GM19035 (cell line): ENCODE results near the gene ASPRV1.

Source experiments
- ATAC-seq: cut with Tn5 transposase; IDR thresholded peaks from one replicate; pipeline ENCODE4 v1.9.1; 2021; ENCODE audit not compliant: unreplicated experiment

The ASPRV1 gene

DNA sequence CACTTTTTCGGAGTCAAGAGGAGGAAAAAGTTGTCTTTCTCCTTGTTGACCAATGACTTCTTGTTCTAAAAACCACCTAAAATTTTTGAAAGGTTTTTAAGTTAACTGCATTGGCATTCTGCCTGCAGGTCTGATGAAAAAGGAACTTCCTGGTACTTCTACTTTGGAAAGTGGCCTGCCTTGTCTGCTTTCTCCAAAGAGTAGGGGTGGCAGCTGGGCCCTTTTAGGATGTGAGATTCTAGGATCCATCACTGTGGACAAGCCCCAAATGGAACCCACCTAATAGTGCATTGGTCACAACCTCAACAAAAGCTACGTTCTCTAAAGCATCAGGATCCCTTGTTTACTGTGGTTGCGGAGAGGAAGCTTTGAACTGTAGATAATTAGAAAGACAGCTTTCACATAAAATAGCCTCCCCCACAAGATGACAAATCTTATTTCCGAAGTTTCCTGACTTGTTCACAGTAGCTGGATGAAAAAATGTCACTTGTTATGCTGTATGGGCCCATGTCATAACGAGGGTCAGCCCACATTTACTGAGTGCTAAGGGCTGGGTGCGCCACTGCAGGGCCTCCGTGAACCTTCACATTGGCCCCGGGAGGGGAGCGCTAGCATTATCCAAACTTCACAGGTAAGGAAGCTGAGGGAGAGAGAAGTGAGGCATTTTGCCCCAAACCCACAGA lies 17.4 kb downstream of the ASPRV1 start:
- no peak for ATAC-seq

DNA sequence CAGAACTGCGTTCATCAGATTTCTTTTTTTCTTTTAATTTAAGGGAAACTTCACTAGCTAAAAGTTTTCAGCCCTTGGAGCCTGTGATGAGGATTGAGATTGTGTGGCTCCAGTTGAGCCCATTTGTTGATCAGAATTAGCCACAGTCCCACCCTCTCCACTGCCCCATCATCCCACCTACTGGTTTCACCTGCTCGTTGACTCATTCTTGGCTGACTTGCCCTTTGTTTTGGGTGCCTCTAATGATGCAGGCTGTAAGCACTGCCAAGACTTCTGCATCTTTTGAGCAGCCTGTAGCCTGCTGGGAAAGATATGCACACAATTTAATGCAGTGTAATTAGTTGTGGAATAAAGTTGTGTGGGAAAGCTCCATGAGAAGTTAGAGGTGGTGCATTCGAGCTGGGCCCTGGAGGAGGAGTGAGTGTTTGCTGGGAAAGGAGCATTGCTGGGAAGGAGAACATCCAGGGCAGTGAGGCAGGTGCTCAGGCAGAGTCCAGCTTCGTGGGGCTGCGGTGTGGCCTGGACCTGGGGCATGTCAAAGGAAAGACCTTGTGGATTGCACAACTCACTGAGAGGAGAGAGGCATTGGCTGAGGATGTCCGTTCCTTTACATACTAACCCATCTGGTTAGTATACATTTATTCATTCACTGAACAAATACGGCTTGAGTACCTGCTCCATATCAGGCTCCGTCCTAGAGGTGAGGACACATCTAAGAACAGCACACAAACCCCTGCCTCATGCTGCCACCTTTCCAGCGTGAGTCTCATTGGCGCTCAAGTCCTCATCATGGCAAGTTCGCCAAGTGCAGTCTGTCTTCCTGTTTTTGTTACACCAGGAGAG lies 18.2 kb downstream of the ASPRV1 start:
- ATAC-seq, result no peak

- ATAC-seq, result no peak
Measured at GRCh38 chr2:69940691-69941090, 20.7 kb downstream of the ASPRV1 start.

GRCh38 chr2:69939722-69940121 lies 21.7 kb downstream of the ASPRV1 start:
- ATAC-seq, result no peak

DNA sequence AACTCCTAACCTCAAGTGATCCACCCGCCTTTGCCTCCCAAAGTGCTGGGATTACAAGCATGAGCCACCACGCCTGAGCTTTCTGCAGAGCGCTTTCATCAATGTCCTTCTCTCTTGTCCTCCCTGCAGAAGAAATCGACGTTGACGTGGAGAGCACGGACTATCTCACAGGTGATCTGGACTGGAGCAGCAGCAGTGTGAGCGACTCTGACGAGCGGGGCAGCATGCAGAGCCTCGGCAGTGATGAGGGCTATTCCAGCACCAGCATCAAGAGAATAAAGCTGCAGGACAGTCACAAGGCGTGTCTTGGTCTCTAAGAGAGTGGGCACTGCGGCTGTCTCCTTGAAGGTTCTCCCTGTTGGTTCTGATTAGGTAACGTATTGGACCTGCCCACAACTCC lies 23.5 kb downstream of the ASPRV1 start:
- ATAC-seq, result no peak

GRCh38 chr2:69936906-69937305 lies 24.5 kb downstream of the ASPRV1 start:
- ATAC-seq, result no peak

DNA sequence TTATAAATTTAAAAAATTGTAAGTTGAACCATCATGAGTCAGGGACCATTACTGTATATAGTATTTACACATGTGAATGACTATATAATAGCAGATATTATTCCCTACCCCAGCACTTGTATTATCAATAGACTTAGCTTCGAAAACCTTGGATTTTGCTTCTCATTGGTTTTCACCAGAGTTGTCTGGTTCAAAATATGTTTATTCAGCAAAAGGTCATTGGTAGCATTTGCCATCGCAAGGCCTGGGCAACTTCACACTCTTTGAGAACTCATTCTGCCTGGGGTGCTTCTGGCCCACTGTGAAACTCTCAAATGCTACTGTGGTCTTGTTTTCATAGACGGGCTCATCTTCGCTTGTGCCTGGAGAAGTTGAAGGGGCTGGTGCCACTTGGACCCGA lies 26.4 kb downstream of the ASPRV1 start:
- ATAC-seq, result no peak

GRCh38 chr2:69934614-69934908 lies 26.9 kb downstream of the ASPRV1 start:
- ATAC-seq, result no peak

GRCh38 chr2:69933839-69934613 lies 27.4 kb downstream of the ASPRV1 start:
- ATAC-seq, result no peak

DNA sequence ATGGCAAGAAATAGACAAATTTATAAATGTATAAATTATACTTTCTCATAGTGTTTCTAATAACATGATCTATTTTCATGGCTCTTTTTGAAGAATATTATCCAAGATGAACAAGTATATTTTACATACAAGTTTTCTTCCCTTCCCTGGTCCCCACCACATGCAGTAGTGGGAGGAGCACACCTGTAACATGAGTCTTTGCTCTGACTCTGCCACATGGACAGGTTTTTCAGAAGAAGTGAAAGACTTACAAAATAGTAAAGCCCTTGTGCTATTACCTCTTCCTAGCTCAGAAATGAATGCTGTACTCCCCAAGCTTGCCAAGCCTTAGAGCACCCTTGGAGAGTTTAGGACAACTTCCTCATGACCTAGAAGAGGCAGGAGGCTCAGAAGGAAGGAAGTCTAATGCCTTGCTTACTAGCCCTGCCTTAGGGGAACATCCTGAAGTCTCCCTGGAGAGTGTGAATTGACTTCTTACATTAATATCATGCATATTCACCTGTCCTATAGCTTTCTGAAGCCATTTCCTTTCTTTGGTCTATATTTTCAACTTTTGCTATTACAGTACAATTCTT lies 28.1 kb downstream of the ASPRV1 start:
- no peak for ATAC-seq

DNA sequence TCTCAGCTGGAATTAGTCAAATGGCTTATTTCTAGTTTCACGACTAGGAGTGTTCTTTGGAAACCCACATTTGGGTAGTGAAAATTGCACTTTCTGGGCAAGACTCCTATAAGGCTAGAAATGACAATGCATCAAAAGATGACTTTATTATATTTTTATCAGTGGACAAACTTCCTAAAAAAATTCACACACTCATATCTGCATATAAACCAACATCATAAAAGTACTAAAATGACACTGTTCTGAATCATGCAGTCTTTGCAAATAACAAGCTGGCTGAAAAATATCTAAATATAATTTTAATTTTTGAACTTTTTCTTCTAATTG lies 28.9 kb downstream of the ASPRV1 start:
- ATAC-seq, result no peak

- no peak for ATAC-seq
Measured at GRCh38 chr2:69931832-69932595, 29.4 kb downstream of the ASPRV1 start.

DNA sequence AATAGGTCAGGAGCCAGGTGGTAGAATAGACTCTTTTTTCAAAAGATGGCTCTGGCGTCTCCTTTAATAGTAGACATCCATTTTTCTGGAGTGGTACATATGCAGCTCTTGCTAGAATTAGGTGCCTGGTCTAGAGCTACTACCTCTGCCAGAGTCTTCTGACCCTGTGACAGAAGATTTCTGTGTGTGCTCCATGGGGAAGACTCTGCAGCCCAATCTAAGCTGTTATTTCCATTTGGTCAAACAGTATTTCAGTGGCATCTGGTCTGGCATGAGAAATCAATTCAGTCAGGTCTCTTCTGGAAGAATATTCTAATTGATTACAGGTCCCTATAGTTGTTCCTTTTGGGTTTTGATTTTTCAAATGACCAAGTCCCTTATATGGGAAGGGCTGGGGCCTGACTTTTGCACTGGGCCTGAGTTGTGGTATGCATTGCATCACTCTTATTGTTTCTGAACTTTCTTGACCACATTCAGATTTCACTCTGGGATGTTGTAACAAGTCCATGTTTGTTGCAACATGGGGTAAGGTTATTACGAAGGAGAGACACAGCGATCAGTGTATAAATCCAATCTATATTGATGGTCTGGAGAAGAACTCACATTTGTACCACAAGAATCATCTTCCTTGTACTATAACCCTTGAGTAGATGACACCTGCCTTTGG lies 34.4 kb downstream of the ASPRV1 start:
- no peak for ATAC-seq

GRCh38 chr2:69923116-69923515 lies 38.3 kb downstream of the ASPRV1 start:
- no peak for ATAC-seq

GRCh38 chr2:69918401-69918800 lies 43.0 kb downstream of the ASPRV1 start:
- no peak for ATAC-seq

DNA sequence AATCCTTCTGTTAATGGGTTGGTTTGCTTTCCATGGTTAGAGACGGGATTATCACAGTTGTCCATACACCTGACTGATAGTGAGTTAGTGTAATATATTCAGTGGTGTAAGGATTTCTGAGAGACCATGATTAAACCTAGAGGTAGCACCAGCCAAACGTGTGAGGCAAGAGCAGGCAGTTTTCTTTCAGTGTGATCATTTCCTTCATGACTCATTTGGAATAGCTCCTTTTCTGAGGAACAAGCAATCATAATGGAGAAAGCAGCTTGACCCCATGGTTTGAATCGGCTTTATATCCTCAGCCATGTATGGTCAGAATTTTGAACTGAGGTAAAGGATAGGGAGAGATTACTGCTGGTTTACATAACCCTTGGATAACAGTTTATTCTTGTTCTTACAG lies 43.6 kb downstream of the ASPRV1 start:
- ATAC-seq, result no peak

DNA sequence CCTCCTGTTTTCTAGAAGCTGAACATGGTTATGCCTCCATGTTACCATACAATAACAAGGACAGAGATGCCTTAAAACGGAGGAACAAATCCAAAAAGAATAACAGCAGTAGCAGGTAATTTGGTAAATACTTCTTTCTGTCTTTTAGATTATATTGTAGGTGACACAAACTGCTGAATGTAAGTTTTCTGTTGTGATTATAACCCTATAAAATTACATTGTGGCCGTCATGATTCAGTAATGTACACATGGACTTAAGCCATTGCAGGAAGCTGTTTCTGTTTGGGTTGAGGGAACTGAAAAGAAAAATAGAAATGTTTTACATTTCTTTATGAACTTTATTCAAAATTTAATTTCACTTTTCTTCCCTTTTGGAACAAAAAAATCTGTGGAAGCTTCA lies 45.3 kb downstream of the ASPRV1 start:
- ATAC-seq, result no peak

- peak; percentile 1 for ATAC-seq
Measured at GRCh38 chr2:69914950-69915945, 46.2 kb downstream of the ASPRV1 start, which contains the start of gene MXD1. Gene MXD1 (plus strand): TSS chr2:69915109. CDS start chr2:69915331, 222 bp downstream.
